Eye (tissue), 1 donor: ENCODE measurements around the gene ACTR1B.
"Not testable (repeated sequence)": the region's sequence is repeated elsewhere in the genome, so short reads cannot be mapped to it uniquely, and the experiment has no call there.

Source experiments
- DNase-seq: peaks from one replicate; pipeline ENCODE4 v3.0.0-alpha.2; 2015

The ACTR1B gene

GRCh38 chr2:97688062-97688827, 24.4 kb upstream of the ACTR1B start:
- DNase-seq = no peak

GRCh38 chr2:97687235-97687634, 23.4 kb upstream of the ACTR1B start:
- not testable (repeated sequence) for DNase-seq

GRCh38 chr2:97678298-97678697, 14.5 kb upstream of the ACTR1B start:
- DNase-seq = no peak

- no peak for DNase-seq
Observed at GRCh38 chr2:97677480-97677879, 13.6 kb upstream of the ACTR1B start.

- DNase-seq = no peak
Observed at GRCh38 chr2:97676620-97677019, 12.8 kb upstream of the ACTR1B start.

GRCh38 chr2:97675430-97676113, 11.7 kb upstream of the ACTR1B start:
- DNase-seq = no peak

- DNase-seq = no peak
Observed at GRCh38 chr2:97673915-97674283, 10.1 kb upstream of the ACTR1B start.

GRCh38 chr2:97673182-97673914, 9.5 kb upstream of the ACTR1B start:
- no peak for DNase-seq

GRCh38 chr2:97672606-97673140, 8.8 kb upstream of the ACTR1B start:
- DNase-seq = not testable (repeated sequence)

GRCh38 chr2:97671526-97671925, 7.7 kb upstream of the ACTR1B start:
- DNase-seq = no peak

GRCh38 chr2:97670471-97670870, 6.6 kb upstream of the ACTR1B start:
- DNase-seq = no peak

GRCh38 chr2:97669448-97669847, 5.6 kb upstream of the ACTR1B start, which contains the start of gene C2orf92:
Gene C2orf92 (plus strand): TSS chr2:97669713. CDS start chr2:97669789, 76 bp downstream.
- DNase-seq = no peak

- DNase-seq = no peak
Observed at GRCh38 chr2:97664636-97664970, 759 bp upstream of the ACTR1B start.

- no peak for DNase-seq
Observed at GRCh38 chr2:97663626-97663961, 250 bp downstream of the ACTR1B start.

GRCh38 chr2:97662895-97663625, 784 bp downstream of the ACTR1B start:
- peak; percentile 89 for DNase-seq

GRCh38 chr2:97662386-97662894, 1.4 kb downstream of the ACTR1B start:
- DNase-seq = no peak

GRCh38 chr2:97661927-97662326, 1.9 kb downstream of the ACTR1B start:
- DNase-seq = no peak

GRCh38 chr2:97660775-97661389, 3.0 kb downstream of the ACTR1B start:
- DNase-seq = no peak

- DNase-seq = no peak
Observed at GRCh38 chr2:97660044-97660774, 3.6 kb downstream of the ACTR1B start.

- no peak for DNase-seq
Observed at GRCh38 chr2:97659256-97660043, 4.4 kb downstream of the ACTR1B start.

- no peak for DNase-seq
Observed at GRCh38 chr2:97658691-97659157, 5.1 kb downstream of the ACTR1B start.
